Measurements from ENCODE around the gene RASGRF1.
"Not testable (repeated sequence)": the region's sequence is repeated elsewhere in the genome, so short reads cannot be mapped to it uniquely, and the experiment has no call there.

RASGRF1 gene, protein sequence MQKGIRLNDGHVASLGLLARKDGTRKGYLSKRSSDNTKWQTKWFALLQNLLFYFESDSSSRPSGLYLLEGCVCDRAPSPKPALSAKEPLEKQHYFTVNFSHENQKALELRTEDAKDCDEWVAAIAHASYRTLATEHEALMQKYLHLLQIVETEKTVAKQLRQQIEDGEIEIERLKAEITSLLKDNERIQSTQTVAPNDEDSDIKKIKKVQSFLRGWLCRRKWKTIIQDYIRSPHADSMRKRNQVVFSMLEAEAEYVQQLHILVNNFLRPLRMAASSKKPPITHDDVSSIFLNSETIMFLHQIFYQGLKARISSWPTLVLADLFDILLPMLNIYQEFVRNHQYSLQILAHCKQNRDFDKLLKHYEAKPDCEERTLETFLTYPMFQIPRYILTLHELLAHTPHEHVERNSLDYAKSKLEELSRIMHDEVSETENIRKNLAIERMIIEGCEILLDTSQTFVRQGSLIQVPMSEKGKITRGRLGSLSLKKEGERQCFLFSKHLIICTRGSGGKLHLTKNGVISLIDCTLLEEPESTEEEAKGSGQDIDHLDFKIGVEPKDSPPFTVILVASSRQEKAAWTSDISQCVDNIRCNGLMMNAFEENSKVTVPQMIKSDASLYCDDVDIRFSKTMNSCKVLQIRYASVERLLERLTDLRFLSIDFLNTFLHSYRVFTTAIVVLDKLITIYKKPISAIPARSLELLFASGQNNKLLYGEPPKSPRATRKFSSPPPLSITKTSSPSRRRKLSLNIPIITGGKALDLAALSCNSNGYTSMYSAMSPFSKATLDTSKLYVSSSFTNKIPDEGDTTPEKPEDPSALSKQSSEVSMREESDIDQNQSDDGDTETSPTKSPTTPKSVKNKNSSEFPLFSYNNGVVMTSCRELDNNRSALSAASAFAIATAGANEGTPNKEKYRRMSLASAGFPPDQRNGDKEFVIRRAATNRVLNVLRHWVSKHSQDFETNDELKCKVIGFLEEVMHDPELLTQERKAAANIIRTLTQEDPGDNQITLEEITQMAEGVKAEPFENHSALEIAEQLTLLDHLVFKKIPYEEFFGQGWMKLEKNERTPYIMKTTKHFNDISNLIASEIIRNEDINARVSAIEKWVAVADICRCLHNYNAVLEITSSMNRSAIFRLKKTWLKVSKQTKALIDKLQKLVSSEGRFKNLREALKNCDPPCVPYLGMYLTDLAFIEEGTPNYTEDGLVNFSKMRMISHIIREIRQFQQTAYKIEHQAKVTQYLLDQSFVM (N-terminal part only)

DNA sequence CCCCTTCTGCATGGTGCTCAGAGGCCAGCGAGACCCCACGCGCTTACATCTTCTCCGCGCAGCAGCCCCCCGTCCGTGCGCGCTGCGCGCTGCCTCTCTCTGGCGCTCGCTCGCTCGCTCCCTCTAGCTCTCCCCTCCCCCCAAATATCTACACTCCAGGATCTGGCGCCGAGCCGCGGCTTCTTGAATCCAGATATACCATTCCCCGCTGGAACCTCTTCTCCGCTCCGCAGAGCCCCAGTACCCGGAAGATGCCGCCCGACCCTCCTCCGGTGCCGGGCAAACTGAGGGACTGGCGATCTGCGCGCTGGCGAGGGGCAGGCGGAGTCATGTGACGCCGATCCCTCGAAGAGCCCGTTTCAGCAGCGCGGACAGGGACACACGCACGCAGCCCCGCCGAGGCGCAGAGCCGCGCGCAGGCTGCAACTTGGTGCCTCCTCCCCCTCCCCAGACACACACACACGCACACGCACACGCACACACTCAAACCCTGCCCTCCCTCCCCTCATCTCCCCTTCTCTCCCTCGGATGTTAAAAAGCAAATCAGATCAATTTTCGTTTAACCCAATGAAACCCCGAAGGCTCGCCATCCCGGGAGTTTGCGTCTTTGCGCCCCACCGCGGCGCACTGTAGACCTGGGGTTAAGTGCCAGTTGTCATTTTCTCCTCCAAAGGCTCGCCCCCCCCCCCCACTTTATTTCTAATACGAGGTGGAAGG lies at the start of gene RASGRF1:
TSS of gene RASGRF1 (minus strand) at position 294 of the 717 bp plus-strand sequence. CDS start at position 12, 282 bp downstream.
- in situ Hi-C loops (cut with MboI; ENCODE audit: low sequenced_read_pairs), result no loop called here

DNA sequence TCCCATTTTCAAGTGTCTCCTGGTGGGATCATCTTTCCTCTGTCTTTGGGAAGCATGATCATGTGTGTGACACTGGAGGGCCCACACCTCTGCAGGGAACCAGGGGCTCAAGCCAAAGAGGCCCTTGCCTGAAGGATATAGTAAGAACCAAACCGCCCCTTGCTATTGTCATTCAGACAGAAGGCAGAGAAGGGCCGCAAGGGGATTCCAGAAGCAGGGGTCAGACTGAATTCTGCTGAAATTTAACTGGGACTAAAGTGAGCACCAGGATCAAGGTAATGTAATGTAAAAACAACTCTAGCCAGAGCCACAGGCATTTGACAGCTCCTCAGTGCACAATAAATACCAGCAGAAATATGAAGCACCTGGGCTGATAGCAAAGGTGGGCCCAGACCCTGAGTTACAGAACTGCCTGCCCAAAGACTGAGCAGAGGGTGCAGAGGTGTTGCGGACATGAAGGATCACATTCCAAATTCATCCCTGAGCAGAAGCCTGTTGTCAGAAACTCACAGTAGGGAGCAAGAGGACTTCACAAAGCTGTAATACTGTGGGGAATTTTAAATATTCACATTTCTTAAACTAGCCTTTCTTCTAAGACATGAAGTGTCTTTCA lies 46.0 kb upstream of the RASGRF1 start:
- in situ Hi-C loops (cut with MboI; ENCODE audit: low sequenced_read_pairs), result no loop called here

DNA sequence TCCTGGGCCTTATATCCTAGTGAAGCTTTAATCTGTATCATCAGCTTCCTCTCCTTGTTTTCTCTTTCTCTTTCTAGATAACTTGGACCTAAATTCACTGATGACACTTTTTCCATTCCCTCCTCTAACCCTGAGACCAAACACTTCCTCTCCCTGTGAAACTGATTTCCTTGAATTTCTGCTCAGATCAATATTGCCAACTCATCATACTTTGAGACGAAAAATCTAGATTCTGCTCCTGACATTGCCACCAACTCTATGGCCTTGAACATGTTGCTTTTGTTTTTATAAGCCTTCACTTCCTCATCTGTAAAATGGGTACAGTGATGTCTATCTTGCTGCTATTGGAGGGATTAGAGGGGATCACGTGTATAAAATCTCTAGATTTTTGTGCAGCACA lies 42.7 kb upstream of the RASGRF1 start:
- in situ Hi-C loops (cut with MboI; ENCODE audit: low sequenced_read_pairs), result no loop called here

DNA sequence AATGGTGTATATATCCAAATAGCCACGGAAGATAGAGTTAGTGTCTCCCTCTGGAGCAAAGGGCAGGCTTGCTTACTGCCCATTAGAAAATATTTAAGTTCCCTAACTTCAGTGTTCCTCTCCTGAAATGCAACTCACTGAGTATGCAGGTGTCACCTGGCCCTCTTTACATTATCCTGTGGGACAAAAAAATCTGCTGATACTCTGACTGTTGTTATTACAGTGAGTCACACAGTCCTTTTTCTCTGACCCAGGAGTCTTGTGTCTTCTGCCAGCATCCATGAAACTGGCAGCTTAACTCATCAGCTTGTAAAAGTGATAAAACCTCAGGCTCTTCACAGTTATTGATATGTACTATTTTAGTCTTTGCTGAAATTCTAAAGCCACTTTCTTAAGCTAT lies 42.2 kb upstream of the RASGRF1 start:
- in situ Hi-C loops (cut with MboI; ENCODE audit: low sequenced_read_pairs), result no loop called here

DNA sequence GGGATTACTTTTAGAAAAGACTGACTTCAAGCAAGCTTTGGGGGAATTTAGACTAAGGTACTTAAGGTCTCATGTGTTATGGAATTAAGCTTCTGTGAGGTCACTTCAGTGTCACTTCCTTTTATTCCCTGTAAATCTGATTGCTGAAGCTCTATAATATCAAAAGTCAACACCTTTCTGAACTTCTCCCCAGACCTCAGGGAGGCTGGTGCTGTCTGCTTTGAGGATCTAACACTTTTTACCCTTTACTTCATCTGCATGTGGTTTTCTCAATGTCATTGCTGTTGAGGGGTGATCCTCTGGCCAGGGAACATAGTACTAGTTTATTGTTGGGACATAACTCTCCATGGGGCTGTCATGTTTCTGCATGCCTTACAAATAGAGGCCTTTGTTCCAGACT lies 41.8 kb upstream of the RASGRF1 start:
- in situ Hi-C loops (cut with MboI; ENCODE audit: low sequenced_read_pairs), result no loop called here

DNA sequence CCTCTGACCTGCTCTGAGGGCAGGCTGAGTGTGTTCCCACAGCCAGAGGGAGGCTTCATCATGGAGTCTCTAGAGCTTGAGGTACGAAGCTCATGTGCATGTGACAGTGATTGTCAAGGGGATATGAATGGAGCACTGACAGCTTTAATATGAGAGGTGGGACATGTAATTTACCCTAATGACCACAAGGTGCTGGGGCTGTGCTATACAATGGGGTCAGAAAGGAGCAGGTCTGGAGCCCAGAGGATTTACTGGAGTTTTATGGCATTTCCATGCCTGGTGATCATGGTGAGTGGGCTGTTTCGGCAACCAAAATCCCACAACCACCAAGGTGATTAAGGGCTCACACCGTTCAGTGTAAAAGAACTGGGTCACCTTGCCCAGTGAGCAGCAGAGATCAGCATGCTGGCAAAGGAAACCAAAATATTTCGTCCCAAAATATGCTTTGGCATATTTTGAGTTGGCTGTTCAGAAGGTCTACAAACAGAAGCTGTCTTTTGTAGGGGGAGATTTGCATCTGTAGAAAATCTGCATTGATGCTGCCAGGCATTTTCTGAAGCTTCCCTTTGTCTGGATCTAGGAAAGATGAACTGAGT lies 40.1 kb upstream of the RASGRF1 start:
- in situ Hi-C loops (cut with MboI; ENCODE audit: low sequenced_read_pairs), result no loop called here

DNA sequence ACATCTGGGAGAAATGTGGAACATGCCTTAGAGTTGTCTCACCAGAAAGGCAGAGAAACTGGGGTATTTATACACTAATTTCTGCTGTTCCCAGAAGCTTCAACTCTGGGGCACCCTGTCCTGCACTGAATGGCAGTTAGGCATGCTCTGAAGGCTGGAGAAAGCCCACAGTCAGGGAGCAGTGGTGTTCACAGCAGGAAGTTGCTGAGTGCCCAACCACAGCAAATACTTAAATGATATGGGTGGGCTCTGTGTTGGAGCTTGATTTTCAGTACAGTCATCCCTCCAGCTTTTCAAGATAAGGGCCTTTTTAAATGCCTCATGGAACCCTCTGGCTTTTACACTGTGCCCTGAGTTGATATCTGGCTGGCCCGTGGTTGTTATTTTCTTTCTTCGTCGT lies 38.7 kb upstream of the RASGRF1 start:
- in situ Hi-C loops (cut with MboI; ENCODE audit: low sequenced_read_pairs), result no loop called here

DNA sequence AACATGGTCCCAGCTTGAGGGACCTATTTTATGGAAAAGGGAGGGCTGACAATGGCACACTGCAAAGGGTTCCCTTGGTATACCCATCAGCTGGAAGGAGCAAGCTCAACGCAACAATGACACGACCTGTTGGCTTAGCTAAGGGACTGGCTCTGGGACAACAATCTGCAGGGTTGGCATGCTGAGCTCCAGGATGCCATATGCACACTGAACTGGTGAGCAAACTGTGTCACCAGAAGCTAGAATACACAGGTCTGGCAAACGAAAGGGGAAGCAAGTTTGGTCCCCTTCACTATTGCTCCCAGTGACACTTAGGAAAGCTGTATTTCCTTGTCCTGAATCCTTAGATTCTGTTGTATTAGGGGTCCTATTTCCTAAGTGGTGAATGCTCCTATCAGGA lies 38.0 kb upstream of the RASGRF1 start:
- in situ Hi-C loops (cut with MboI; ENCODE audit: low sequenced_read_pairs), result no loop called here

DNA sequence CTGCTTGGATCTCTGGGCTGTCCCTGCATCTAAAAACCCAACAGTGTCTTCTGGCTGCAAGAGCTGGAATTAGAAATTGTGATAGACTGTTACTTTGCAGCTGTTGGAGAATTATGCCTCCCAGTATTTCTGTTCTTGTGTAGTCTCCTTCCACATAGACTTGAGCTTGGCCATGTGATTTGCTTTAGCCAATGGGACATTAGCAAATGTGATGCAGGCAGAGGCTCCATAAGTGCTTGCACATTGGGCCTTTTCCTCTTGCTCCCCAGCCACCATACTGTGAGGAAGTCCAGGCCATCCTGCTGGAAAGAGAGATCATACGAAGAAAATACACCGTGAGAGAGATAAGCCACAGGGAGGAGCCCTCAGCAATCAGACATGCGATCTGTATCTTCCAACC lies 33.8 kb upstream of the RASGRF1 start:
- in situ Hi-C loops (cut with MboI; ENCODE audit: low sequenced_read_pairs), result no loop called here

DNA sequence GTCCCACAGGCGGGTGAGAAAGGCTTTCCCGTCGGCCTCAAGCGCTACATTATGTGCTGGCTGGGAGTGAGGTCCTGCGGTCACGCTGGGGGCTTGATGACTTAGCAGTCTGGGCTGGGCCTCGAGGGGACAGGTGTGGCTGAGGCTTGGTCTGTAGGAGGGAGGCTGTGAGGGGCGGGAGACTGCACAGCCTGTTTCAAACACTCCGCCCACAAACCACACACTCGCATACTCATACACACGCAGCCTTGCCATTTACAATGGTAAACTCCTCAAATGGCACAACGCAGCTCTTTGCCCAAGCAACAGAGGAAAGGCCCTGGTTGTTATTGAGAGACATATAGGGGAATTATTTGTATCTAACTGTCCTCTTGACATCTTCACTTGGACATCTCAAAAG lies 32.4 kb upstream of the RASGRF1 start:
- in situ Hi-C loops (cut with MboI; ENCODE audit: low sequenced_read_pairs), result no loop called here

DNA sequence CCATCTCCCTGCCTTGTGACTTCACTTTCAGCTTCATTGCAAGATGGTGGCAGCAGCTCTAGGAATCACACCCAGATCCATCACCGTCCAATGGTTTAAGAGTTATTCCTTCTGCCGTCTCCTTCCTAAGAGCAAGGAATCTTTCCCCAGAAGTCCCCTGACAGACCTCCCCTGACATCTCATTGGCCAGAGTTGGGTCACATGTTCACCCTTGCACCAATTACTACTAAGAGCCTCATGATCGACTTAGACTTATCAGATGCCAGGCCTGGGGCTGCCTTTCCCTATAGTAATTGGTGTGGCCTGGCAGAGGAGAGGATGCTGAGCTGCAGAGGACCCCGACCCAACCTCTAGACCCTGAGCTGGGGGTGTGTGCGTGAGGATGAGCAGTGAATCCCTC lies 31.8 kb upstream of the RASGRF1 start:
- in situ Hi-C loops (cut with MboI; ENCODE audit: low sequenced_read_pairs), result no loop called here

DNA sequence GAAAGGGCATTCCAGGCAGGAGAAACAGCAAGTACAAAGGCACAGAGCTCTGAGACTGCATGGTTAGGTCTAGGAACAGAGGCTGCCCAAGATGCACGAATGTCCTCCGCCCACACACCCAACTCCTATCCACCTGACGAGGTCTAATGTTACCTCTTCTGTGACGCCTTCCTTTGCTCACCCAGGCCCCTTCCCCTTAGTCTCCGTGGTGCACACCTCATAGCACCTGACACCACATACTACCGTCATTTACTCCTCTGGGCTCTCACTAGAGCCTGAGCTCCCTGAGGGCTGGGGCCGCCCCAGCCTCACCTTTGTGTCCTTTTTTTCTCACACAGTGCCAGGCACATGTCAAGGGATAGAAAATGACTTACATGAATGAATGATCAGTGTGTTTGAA lies 31.0 kb upstream of the RASGRF1 start:
- in situ Hi-C loops (cut with MboI; ENCODE audit: low sequenced_read_pairs), result no loop called here

DNA sequence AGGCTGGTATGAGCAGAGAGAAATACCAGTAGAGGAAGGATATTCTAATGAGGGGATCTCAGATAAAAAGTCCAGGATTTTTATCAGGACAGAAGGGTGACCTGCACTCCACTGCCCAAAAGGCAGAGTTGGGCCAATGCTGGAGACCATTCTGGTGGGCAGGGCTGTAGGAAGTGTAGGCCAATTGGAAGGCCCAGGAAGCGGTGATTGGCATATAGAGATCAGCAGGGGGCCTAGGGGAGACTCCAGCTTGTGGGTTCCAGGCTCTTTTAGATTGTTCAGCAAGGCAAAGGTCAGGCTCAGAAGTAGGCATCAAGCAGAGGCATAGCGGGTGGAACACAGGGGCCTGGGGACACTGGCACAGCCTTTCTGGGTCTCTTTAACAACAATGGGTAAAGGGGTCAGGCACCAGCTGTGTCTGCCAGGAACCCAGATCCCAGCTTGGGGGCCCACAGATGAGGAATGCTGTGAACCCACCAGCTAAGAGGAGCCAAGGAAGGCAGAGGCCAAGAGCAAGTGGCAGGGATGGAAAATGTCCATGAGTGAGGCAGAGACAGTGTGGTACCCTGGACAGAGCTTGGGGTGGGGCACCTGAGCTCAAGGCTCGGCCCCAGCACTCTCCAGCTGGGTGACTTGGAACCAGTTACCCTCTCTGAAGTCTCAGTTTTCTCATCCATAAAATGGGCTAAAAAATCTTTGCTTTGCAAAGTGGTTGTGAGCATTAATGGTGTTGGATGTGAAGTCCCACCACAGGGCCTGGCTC lies 27.0 kb upstream of the RASGRF1 start:
- in situ Hi-C loops (cut with MboI; ENCODE audit: low sequenced_read_pairs), result no loop called here

DNA sequence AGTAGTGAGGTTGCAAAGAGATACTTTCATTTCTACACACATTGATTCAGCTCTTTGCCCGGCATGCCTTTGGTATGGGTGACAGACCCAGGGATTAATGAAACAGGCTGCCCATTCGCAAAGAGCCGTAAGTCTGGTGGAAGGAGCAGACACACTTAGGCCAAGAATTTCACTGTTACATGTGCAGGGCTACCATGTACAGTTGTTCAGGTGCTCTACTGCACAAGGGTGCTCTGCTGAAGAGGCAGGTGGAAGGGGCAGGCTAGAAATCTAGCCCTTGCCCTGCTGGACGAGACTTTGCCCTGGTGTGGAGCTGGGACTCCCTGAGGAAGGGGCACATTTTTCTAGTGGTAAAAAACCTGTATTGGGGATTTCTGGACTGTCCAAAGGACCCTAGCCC lies 26.2 kb upstream of the RASGRF1 start:
- in situ Hi-C loops (cut with MboI; ENCODE audit: low sequenced_read_pairs), result no loop called here

DNA sequence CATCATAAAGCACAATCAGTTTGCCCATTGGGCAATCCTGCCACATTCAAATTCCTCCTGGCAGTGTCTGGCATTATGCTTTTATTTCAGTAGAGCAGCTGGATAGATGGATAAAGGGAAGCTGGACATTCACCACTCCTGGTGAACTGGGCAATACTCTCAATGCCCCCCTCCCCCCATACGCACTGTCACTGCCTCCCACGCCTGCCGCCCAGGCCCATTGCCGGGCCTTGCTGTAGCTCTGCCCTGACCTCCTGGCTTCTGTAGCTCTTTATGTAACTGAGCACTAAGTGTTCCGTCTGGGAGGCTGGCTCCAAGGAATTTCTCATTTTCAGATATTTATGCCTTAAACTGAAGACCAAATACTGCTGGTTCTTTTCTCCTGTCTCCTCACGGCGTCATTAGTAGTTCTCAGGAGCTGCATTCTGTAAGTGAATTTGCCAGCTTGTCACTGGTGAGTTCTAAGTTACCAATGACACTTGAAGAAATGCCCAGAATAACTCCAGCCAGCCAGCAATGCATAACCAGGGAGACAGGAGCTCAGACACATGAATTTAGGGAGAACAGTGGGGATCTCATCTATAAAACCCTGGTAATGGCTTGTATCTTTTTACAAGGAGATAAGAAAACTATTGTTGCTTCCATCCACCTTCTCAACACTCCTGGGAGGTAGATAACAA lies 25.5 kb upstream of the RASGRF1 start:
- in situ Hi-C loops (cut with MboI; ENCODE audit: low sequenced_read_pairs), result no loop called here

DNA sequence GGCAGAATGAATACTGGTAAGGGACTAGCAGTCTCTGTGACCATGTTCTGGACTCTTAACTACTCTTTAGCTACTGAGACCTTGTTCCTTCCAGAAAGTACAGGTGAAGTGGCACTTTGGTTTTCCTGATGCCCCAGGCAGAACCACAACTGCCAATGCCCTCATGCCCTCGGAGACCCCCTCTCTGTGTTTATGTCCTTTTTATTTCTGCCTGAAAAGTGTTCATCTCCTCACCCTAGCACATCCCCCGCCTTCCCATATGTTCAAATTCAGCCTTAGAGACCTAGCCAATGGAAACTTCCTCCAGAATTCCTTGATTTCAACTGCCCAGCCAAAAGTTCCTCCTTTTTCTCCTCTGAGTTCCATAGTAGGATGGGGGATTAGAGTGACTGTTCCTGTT lies 23.3 kb upstream of the RASGRF1 start:
- in situ Hi-C loops (cut with MboI; ENCODE audit: low sequenced_read_pairs), result no loop called here

DNA sequence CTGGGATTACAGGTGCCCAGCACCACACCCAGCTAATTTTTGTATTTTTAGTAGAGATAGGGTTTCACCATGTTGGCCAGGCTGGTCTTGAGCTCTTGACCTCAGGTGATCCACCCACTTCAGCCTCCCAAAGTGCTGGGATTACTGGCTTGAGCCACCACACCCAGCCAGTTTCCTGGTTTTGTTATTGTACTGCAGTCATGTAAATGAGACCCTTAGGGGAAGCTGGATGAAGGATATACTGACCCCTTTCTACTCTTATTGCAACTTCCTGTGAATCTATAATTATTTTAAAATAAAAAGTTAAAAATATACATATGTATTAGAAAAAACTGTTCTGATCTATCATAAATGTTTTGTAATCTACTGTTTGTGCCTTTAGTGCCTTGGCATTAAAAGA lies 20.8 kb upstream of the RASGRF1 start:
- in situ Hi-C loops (cut with MboI; ENCODE audit: low sequenced_read_pairs), result not testable (repeated sequence)

DNA sequence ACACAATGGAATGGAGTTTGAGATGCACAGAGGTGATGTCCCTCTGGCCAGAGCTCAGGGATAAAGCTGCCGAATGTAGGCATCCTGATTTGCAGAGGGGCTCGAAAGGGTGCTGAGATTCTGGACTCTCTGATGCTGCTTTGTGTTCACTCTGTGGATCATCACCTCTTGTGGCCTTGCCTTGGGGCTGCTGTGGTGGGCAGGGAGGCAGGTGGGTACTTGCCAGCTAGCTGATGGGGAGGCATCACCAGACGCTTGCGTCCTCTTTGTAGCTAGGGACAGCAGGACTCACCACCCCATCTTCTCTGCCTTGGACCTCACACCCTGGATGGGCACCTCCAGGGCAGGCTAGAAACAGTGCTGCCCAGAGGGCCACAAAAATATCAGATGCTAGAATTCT lies 14.6 kb upstream of the RASGRF1 start:
- in situ Hi-C loops (cut with MboI; ENCODE audit: low sequenced_read_pairs), result no loop called here

DNA sequence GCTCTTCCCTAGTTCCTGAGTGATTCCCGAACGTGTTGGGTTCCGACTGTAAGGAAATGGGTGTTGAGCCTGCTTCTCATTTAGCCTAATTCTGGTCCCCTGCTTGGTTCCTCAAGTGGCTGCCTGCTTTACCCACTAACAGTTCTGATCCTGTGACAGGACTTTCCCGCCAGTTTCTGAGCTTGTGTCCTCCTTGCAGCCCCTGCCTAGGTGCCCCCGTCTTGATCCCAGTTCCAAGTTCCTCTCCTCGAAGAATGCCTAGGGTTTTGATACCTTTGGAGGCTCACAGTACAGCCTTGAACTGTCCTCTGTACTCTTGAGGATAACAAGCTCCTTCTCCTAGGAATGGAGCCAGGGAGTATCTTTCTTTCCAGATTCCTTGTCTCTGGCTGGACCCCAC lies 12.0 kb upstream of the RASGRF1 start:
- in situ Hi-C loops (cut with MboI; ENCODE audit: low sequenced_read_pairs), result no loop called here
